HepG2 (cell line): ENCODE results near the gene PFKFB2. TPM values are rescaled to one million over a fixed set of nuclear protein-coding genes. Genes with fewer than 3 reads are reported as not detected.
A peak's percentile ranks its signal among the peaks of the same experiment; 100 is the strongest.

ENCODE experiments used
- FOSL2 ChIP-seq: sonication (generic); formaldehyde crosslinking; IDR thresholded peaks from 2 replicates; pipeline ENCODE4 v1.4.0; 2020; ENCODE audit warnings: missing genetic modification reagents
- GATAD2A ChIP-seq: IDR thresholded peaks from 2 replicates; pipeline ENCODE4 v1.6.1; 2016
- GLI4 ChIP-seq: sonication (generic); formaldehyde crosslinking; IDR thresholded peaks from 2 replicates; pipeline ENCODE4 v1.5.1; 2020; ENCODE audit warnings: missing genetic modification reagents, mild to moderate bottlenecking, moderate library complexity, borderline replicate concordance
- IRF2 ChIP-seq: IDR thresholded peaks from 2 replicates; pipeline ENCODE4 v1.6.1; 2018; ENCODE audit warnings: missing genetic modification reagents, missing compliant biosample characterization
- JARID2 ChIP-seq: sonication (generic); formaldehyde crosslinking; IDR thresholded peaks from 2 replicates; pipeline ENCODE4 v1.8.1; 2023; ENCODE audit warnings: missing genetic modification reagents, inconsistent platforms; ENCODE audit not compliant: insufficient replicate concordance
- KLF9 ChIP-seq: IDR thresholded peaks from 2 replicates; pipeline ENCODE4 v1.6.1; 2016; ENCODE audit warnings: low read depth
- LCORL ChIP-seq, 2 experiments: fragments of 450-650 bp in 1 of 2; sonication (generic) in 1 of 2; formaldehyde crosslinking in 1 of 2; IDR thresholded peaks; 2 replicates each; pipeline versions ENCODE4 v1.5.0 to v1.6.1; 2017 to 2020; ENCODE audit warnings: antibody characterized with exemption in 1 of 2, missing genetic modification reagents in 1 of 2
- MED1 ChIP-seq: sonication (generic); formaldehyde crosslinking; IDR thresholded peaks from 2 replicates; pipeline ENCODE4 v1.4.0; 2020; ENCODE audit warnings: missing genetic modification reagents
- MIXL1 ChIP-seq: IDR thresholded peaks from 2 replicates; pipeline ENCODE4 v1.6.1; 2016
- PHF8 ChIP-seq: sonication (generic); formaldehyde crosslinking; IDR thresholded peaks from 2 replicates; pipeline ENCODE4 v1.5.0; 2020; ENCODE audit warnings: missing genetic modification reagents
- PITX1 ChIP-seq: sonication (generic); formaldehyde crosslinking; IDR thresholded peaks from 2 replicates; pipeline ENCODE4 v1.5.1; 2020; ENCODE audit warnings: mild to moderate bottlenecking, missing genetic modification reagents
- RAD21 ChIP-seq: fragments of 450-650 bp; formaldehyde crosslinking; IDR thresholded peaks from 2 replicates; pipeline ENCODE4 v1.5.0; 2020; ENCODE audit warnings: mild to moderate bottlenecking
- RXRA ChIP-seq: sonication (generic); formaldehyde crosslinking; IDR thresholded peaks from 2 replicates; pipeline ENCODE4 v1.5.1; 2020; ENCODE audit warnings: missing genetic modification reagents
- SCMH1 ChIP-seq: sonication (generic); formaldehyde crosslinking; IDR thresholded peaks from 2 replicates; pipeline ENCODE4 v1.9.0; 2021; ENCODE audit warnings: missing genetic modification reagents, mild to moderate bottlenecking, borderline replicate concordance
- SOX5 ChIP-seq: IDR thresholded peaks from 2 replicates; pipeline ENCODE4 v1.6.1; 2016; ENCODE audit warnings: borderline replicate concordance
- SPEN ChIP-seq: sonication (generic); formaldehyde crosslinking; IDR thresholded peaks from 2 replicates; pipeline ENCODE4 v1.5.1; 2020; ENCODE audit warnings: low read depth, mild to moderate bottlenecking, missing genetic modification reagents
- TARDBP ChIP-seq: sonication (generic); formaldehyde crosslinking; IDR thresholded peaks from 2 replicates; pipeline ENCODE4 v1.8.0; 2022; ENCODE audit warnings: mild to moderate bottlenecking, missing genetic modification reagents
- ZFY ChIP-seq: sonication (generic); formaldehyde crosslinking; IDR thresholded peaks from 2 replicates; pipeline ENCODE4 v1.4.0; 2020; ENCODE audit warnings: missing genetic modification reagents
- ZNF350 ChIP-seq: sonication (generic); formaldehyde crosslinking; IDR thresholded peaks from 2 replicates; pipeline ENCODE4 v1.4.0; 2020; ENCODE audit warnings: mild to moderate bottlenecking, low read depth, missing genetic modification reagents, borderline replicate concordance
- ZNF652 ChIP-seq: IDR thresholded peaks from 2 replicates; pipeline ENCODE4 v1.6.1; 2016; ENCODE audit warnings: low read depth, borderline replicate concordance
- ZSCAN29 ChIP-seq: sonication (generic); formaldehyde crosslinking; conservative IDR thresholded peaks from 2 replicates; pipeline ENCODE4 v1.4.0; 2020; ENCODE audit warnings: mild to moderate bottlenecking, missing genetic modification reagents
- polyA plus RNA-seq, 8 experiments: library from polyadenylated mRNA; depleted of rRNA in 3 of 8; stranded (reverse) in 7 of 8; unstranded in 1 of 8; fragments of >200 nt; fragmentation: Illumina TruSeq in 4 of 8; extraction: Trizol in 4 of 8; gene quantifications; 2 replicates each; pipeline versions ENCODE4 v1.2.1 to v1.2.3, GENCODE V29; 2011 to 2016; ENCODE audit warnings: low read depth in 4 of 8, missing spikeins in 1 of 8, mixed read lengths in 1 of 8; ENCODE audit not compliant: insufficient read depth in 1 of 8
- total RNA-seq, 5 experiments: library from RNA; depleted of rRNA; stranded (reverse); fragments of >200 nt; fragmentation: Illumina TruSeq; extraction: Trizol; gene quantifications; 2 replicates each; pipeline ENCODE4 v1.2.3, GENCODE V29; 2016; ENCODE audit warnings: low read depth in 1 of 5
- TF ChIP-seq, protein P1 (sequence below): sonication (generic); formaldehyde crosslinking; IDR thresholded peaks from 2 replicates; pipeline ENCODE4 v1.8.0; 2022; ENCODE audit warnings: missing genetic modification reagents, mild to moderate bottlenecking, borderline replicate concordance
- TF ChIP-seq, protein P2 (sequence below): sonication (generic); formaldehyde crosslinking; IDR thresholded peaks from 2 replicates; pipeline ENCODE4 v1.4.0; 2020; ENCODE audit warnings: missing genetic modification reagents
- TF ChIP-seq, protein P3 (sequence below): sonication (generic); formaldehyde crosslinking; IDR thresholded peaks from 2 replicates; pipeline ENCODE4 v1.5.0; 2020; ENCODE audit warnings: mild to moderate bottlenecking, missing genetic modification reagents

PFKFB2 gene
- total and polyA plus RNA-seq, 2 of the 13 experiments (the other 11 are each of a cell fraction or from before 2014, with no cell fraction given): 4.6 to 10.6 TPM

DNA sequence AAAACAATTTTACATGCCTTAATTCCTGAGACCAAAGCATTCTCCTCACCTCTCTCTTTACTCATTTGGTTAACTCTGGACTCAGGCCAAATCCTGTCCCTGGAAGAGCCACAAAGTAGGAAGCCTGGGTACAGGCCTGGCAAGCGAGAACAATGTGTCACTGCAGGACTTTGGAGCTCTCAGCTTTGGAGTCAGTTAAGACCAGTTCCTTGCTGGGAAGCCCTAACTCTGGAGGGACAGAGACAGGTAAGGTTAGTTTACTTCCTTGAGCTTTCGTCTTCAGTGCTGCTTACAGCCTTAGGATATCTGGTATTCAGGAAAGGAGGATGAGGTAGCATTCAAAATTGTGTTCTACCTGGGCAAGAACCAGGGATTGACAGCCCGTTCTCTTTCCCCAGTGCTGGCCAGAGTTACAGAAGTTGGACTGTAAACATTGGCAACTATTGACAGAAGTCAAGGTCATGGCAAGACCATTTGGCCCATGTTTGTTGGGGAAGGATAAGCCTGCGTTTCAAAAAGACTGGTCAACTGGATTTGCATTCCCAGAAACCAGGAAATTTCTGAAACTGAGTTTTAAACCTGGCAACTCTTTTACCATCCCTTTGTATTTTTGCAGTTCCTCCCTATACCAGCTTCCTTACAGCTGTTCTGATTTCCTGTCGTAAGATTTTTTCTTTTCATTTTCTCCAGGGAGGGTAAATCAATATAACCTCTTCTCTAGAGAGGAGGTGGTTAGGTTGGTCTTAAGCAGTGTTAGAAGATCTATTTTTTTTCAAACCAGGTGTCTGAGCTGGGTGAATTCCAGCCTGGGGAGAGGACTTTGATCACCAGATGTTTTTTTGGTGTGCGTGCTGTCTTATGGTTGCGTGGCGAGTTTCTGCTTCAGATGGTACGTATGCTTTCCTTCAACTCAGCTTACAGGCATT lies 35.9 kb downstream of the PFKFB2 start, which contains the start of gene C4BPB (continued):
- TF ChIP-seq, protein P1, sequence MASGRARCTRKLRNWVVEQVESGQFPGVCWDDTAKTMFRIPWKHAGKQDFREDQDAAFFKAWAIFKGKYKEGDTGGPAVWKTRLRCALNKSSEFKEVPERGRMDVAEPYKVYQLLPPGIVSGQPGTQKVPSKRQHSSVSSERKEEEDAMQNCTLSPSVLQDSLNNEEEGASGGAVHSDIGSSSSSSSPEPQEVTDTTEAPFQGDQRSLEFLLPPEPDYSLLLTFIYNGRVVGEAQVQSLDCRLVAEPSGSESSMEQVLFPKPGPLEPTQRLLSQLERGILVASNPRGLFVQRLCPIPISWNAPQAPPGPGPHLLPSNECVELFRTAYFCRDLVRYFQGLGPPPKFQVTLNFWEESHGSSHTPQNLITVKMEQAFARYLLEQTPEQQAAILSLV (CRISPR knock-in tag): no peak
- TF ChIP-seq GATAD2A (peak; percentile 90), IRF2 (CRISPR knock-in tag) (peak; percentile 82), ZFY (CRISPR knock-in tag) (peak; percentile 68), GLI4 (CRISPR knock-in tag) (peak; percentile 32; the same call in 1 of the 2 replicates), ZSCAN29 (CRISPR knock-in tag) (peak; percentile 95), LCORL (IDR thresholded peaks at IDR 0.05) (peak; percentile 21; the same call in 1 of the 2 replicates), LCORL (CRISPR knock-in tag; IDR thresholded peaks at IDR 0.05) (peak; percentile 46; the same call in 1 of the 2 replicates), SOX5 (CRISPR knock-in tag) (peak; percentile 76; the same call in 1 of the 2 replicates), RXRA (CRISPR knock-in tag) (peak; percentile 87; the same call in 1 of the 2 replicates), TARDBP (CRISPR knock-in tag) (peak; percentile 80; the same call in 1 of the 2 replicates), FOSL2 (peak; percentile 74), SCMH1 (no peak), PHF8 (peak; percentile 56), MIXL1 (peak; percentile 67; the same call in 1 of the 2 replicates), PITX1 (CRISPR knock-in tag) (peak; percentile 88), MED1 (CRISPR knock-in tag) (peak; percentile 89), ZNF350 (0 out of 2 replicates have a peak, but pooled peaks have one; percentile 31), KLF9 (CRISPR knock-in tag) (0 out of 2 replicates have a peak, but pooled peaks have one; percentile 35), JARID2 (CRISPR knock-in tag) (no peak), SPEN (peak; percentile 47; the same call in 1 of the 2 replicates), RAD21 (CRISPR knock-in tag) (peak; percentile 25; the same call in 1 of the 2 replicates), ZNF652 (0 out of 2 replicates have a peak, but pooled peaks have one; percentile 10)
- TF ChIP-seq, protein P2, sequence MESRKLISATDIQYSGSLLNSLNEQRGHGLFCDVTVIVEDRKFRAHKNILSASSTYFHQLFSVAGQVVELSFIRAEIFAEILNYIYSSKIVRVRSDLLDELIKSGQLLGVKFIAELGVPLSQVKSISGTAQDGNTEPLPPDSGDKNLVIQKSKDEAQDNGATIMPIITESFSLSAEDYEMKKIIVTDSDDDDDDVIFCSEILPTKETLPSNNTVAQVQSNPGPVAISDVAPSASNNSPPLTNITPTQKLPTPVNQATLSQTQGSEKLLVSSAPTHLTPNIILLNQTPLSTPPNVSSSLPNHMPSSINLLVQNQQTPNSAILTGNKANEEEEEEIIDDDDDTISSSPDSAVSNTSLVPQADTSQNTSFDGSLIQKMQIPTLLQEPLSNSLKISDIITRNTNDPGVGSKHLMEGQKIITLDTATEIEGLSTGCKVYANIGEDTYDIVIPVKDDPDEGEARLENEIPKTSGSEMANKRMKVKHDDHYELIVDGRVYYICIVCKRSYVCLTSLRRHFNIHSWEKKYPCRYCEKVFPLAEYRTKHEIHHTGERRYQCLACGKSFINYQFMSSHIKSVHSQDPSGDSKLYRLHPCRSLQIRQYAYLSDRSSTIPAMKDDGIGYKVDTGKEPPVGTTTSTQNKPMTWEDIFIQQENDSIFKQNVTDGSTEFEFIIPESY: peak; percentile 6; the same call in 1 of the 2 replicates
- TF ChIP-seq, protein P3, sequence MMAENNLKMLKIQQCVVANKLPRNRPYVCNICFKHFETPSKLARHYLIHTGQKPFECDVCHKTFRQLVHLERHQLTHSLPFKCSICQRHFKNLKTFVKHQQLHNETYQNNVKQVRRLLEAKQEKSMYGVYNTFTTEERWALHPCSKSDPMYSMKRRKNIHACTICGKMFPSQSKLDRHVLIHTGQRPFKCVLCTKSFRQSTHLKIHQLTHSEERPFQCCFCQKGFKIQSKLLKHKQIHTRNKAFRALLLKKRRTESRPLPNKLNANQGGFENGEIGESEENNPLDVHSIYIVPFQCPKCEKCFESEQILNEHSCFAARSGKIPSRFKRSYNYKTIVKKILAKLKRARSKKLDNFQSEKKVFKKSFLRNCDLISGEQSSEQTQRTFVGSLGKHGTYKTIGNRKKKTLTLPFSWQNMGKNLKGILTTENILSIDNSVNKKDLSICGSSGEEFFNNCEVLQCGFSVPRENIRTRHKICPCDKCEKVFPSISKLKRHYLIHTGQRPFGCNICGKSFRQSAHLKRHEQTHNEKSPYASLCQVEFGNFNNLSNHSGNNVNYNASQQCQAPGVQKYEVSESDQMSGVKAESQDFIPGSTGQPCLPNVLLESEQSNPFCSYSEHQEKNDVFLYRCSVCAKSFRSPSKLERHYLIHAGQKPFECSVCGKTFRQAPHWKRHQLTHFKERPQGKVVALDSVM (CRISPR knock-in tag): peak; percentile 44; the same call in 1 of the 2 replicates
